ENCODE data around the gene PACSIN2. TPM values are rescaled to one million over a fixed set of nuclear protein-coding genes. Genes with fewer than 3 reads are reported as not detected.

PACSIN2 gene
- total RNA-seq, 3 donors from 2014 or later, result 43.8 to 82.7 (median 72.4) TPM

GRCh38 chr22:43038325-43038724 lies 23.4 kb upstream of the PACSIN2 start:
- Histone ChIP-seq H3K4me1 (no peaks in the 10 kb centered on the region), H3K27me3 (no peaks in the 10 kb centered on the region), H3K9me3 (no peaks in the 10 kb centered on the region), H3K27ac (no peak overlapping the region), H3K4me3 (no peak overlapping the region), H3K36me3 (no peaks in the 10 kb centered on the region)
- intact Hi-C loops (cut with DNase I; ENCODE audit: low total_unique reads), result no loop called here
- no peak for DNase-seq (ENCODE audit: low spot score in 2 of 2)
- TF ChIP-seq POLR2A (IDR thresholded peaks at IDR 0.05), result no peak
- no peak for TF ChIP-seq CTCF (IDR thresholded peaks at IDR 0.05)
- TF ChIP-seq POLR2AphosphoS5 (IDR thresholded peaks at IDR 0.05), result no peak

- no peaks in the 10 kb centered on the region for H3K36me3 ChIP-seq
- H3K27me3 ChIP-seq, result no peaks in the 10 kb centered on the region
- no peaks in the 10 kb centered on the region for H3K4me1 ChIP-seq
- no peaks in the 10 kb centered on the region for H3K9me3 ChIP-seq
- TF ChIP-seq POLR2A (IDR thresholded peaks at IDR 0.05) (no peak), CTCF (IDR thresholded peaks at IDR 0.05) (no peak), POLR2AphosphoS5 (IDR thresholded peaks at IDR 0.05) (no peak)
- H3K4me3 ChIP-seq, result no peak overlapping the region
- intact Hi-C loops (cut with DNase I; ENCODE audit: low total_unique reads), result no loop called here
- peak in 1 of 2 donors; percentile 23 for DNase-seq (ENCODE audit: low spot score in 2 of 2)
- H3K27ac ChIP-seq, result peak overlapping the region in 1 of 2 donors; percentile 61
These were observed 21.4 kb upstream of the PACSIN2 start for GRCh38 chr22:43036282-43036829.

GRCh38 chr22:43035250-43035649 lies 20.3 kb upstream of the PACSIN2 start:
- no peak overlapping the region for H3K27ac ChIP-seq
- no peaks in the 10 kb centered on the region for H3K4me1 ChIP-seq
- no peaks in the 10 kb centered on the region for H3K9me3 ChIP-seq
- no peak for DNase-seq (ENCODE audit: low spot score in 2 of 2)
- no peak overlapping the region for H3K4me3 ChIP-seq
- intact Hi-C loops (cut with DNase I; ENCODE audit: low total_unique reads), result no loop called here
- TF ChIP-seq CTCF (IDR thresholded peaks at IDR 0.05), result no peak
- no peak for TF ChIP-seq POLR2A (IDR thresholded peaks at IDR 0.05)
- TF ChIP-seq POLR2AphosphoS5 (IDR thresholded peaks at IDR 0.05), result no peak
- no peaks in the 10 kb centered on the region for H3K36me3 ChIP-seq
- no peaks in the 10 kb centered on the region for H3K27me3 ChIP-seq

GRCh38 chr22:43031617-43032016 lies 16.7 kb upstream of the PACSIN2 start:
- H3K27ac ChIP-seq, result no peak overlapping the region

More at GRCh38 chr22:43031617-43032016, 16.7 kb upstream of the PACSIN2 start:
- intact Hi-C loops (cut with DNase I; ENCODE audit: low total_unique reads), result loop anchor here (1.0 kb wide), 1 partner anchor 37 kb away; no protein-coding TSS in a partner anchor
- Histone ChIP-seq H3K9me3 (no peaks in the 10 kb centered on the region), H3K36me3 (no peaks in the 10 kb centered on the region), H3K4me1 (no peaks in the 10 kb centered on the region), H3K4me3 (no peak overlapping the region), H3K27me3 (no peaks in the 10 kb centered on the region)
- DNase-seq (ENCODE audit: low spot score in 2 of 2), result no peak
- TF ChIP-seq POLR2A (IDR thresholded peaks at IDR 0.05), result no peak
- no peak for TF ChIP-seq POLR2AphosphoS5 (IDR thresholded peaks at IDR 0.05)
- no peak for TF ChIP-seq CTCF (IDR thresholded peaks at IDR 0.05)

All from breast epithelium (tissue), 4 donors.